A549 (cell line): ENCODE data around the gene RPS6KC1.

ENCODE experiments used
- BHLHE40 ChIP-seq: IDR thresholded peaks from 2 replicates; pipeline ENCODE4 v1.6.1; 2012; ENCODE audit warnings: low read depth, low read length, inconsistent platforms
- CBX2 ChIP-seq: fragments of 200-600 bp; sonication (generic); IDR thresholded peaks from 2 replicates; pipeline ENCODE4 v1.6.1; 2016; ENCODE audit warnings: low read depth, mild to moderate bottlenecking, borderline replicate concordance
- MAFK ChIP-seq: fragments of 450-650 bp; IDR thresholded peaks from 2 replicates; pipeline ENCODE4 v1.6.1; 2014; ENCODE audit not compliant: partially characterized antibody
- POLR2A ChIP-seq: IDR thresholded peaks from 2 replicates; pipeline ENCODE4 v1.6.1; 2012; ENCODE audit warnings: mild to moderate bottlenecking, low read length
- POLR2AphosphoS2 ChIP-seq: conservative IDR thresholded peaks from 2 replicates; pipeline ENCODE4 v1.6.1; 2012; ENCODE audit warnings: low read length, improper control_type of control experiment, inconsistent platforms
- RAD21 ChIP-seq, 2 experiments: fragments of >200 bp in 1 of 2; sonication (Bioruptor Twin) in 1 of 2; formaldehyde crosslinking in 1 of 2; IDR thresholded peaks in 1 of 2; conservative IDR thresholded peaks in 1 of 2; 2 replicates in 1 of 2; 3 replicates in 1 of 2; pipeline ENCODE4 v1.6.1; 2012 to 2018; ENCODE audit warnings: inconsistent platforms in 1 of 2
- RCOR1 ChIP-seq: fragments of 150-350 bp; IDR thresholded peaks from 2 replicates; pipeline ENCODE4 v1.6.1; 2014; ENCODE audit warnings: antibody characterized with exemption, low read length, low read depth
- RFX5 ChIP-seq: fragments of 450-650 bp; IDR thresholded peaks from 2 replicates; pipeline ENCODE4 v1.7.1; 2014; ENCODE audit warnings: antibody characterized with exemption, mild to moderate bottlenecking, moderate library complexity
- TF ChIP-seq, protein P1 (sequence below): fragments of >200 bp; sonication (Bioruptor Twin); formaldehyde crosslinking; IDR thresholded peaks from 3 replicates; pipeline ENCODE4 v1.5.1; 2016
- TF ChIP-seq, protein P2 (sequence below): IDR thresholded peaks from 2 replicates; pipeline ENCODE4 v1.6.1; 2012; ENCODE audit warnings: low read depth, borderline replicate concordance
- TF ChIP-seq, protein P3 (sequence below): fragments of 250-450 bp; sonication (Bioruptor Pico); IDR thresholded peaks from 2 replicates; pipeline ENCODE4 v1.5.0; 2021; ENCODE audit warnings: mild to moderate bottlenecking, moderate library complexity, borderline replicate concordance
- TF ChIP-seq, protein P4 (sequence below): IDR thresholded peaks from 2 replicates; pipeline ENCODE4 v1.6.1; 2012

DNA sequence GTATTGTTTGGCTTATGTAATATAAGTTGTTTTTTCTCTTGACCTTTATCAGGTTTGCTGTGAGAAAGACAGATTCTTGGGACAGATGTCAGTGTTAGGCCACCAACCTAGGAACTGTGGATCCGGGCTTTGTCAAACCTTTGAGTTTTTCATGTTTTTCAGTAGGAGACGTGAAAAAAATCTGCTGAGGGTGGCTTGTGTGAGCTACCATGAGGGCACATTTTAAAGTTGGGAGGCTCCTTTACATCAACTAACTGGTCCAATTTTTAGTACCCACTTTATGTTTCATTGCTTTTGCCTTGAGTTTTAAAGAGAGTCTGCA lies 801 bp downstream of the RPS6KC1 start:
- TF ChIP-seq, protein P1, sequence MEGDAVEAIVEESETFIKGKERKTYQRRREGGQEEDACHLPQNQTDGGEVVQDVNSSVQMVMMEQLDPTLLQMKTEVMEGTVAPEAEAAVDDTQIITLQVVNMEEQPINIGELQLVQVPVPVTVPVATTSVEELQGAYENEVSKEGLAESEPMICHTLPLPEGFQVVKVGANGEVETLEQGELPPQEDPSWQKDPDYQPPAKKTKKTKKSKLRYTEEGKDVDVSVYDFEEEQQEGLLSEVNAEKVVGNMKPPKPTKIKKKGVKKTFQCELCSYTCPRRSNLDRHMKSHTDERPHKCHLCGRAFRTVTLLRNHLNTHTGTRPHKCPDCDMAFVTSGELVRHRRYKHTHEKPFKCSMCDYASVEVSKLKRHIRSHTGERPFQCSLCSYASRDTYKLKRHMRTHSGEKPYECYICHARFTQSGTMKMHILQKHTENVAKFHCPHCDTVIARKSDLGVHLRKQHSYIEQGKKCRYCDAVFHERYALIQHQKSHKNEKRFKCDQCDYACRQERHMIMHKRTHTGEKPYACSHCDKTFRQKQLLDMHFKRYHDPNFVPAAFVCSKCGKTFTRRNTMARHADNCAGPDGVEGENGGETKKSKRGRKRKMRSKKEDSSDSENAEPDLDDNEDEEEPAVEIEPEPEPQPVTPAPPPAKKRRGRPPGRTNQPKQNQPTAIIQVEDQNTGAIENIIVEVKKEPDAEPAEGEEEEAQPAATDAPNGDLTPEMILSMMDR = no peak
- TF ChIP-seq RAD21 (conservative IDR thresholded peaks at IDR 0.05 in 1 of 2, IDR thresholded peaks at IDR 0.05 in 1 of 2) = no peak
- no peak for TF ChIP-seq POLR2A
- no peak for TF ChIP-seq POLR2AphosphoS2
- no peak for TF ChIP-seq RFX5
- TF ChIP-seq, protein P2, sequence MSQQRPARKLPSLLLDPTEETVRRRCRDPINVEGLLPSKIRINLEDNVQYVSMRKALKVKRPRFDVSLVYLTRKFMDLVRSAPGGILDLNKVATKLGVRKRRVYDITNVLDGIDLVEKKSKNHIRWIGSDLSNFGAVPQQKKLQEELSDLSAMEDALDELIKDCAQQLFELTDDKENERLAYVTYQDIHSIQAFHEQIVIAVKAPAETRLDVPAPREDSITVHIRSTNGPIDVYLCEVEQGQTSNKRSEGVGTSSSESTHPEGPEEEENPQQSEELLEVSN = no peak
- TF ChIP-seq RCOR1 = no peak
- TF ChIP-seq MAFK = no peak
- TF ChIP-seq, protein P3, sequence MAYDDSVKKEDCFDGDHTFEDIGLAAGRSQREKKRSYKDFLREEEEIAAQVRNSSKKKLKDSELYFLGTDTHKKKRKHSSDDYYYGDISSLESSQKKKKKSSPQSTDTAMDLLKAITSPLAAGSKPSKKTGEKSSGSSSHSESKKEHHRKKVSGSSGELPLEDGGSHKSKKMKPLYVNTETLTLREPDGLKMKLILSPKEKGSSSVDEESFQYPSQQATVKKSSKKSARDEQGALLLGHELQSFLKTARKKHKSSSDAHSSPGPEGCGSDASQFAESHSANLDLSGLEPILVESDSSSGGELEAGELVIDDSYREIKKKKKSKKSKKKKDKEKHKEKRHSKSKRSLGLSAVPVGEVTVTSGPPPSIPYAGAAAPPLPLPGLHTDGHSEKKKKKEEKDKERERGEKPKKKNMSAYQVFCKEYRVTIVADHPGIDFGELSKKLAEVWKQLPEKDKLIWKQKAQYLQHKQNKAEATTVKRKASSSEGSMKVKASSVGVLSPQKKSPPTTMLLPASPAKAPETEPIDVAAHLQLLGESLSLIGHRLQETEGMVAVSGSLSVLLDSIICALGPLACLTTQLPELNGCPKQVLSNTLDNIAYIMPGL (CRISPR knock-in tag) = no peak
- no peak for TF ChIP-seq CBX2
- TF ChIP-seq BHLHE40 = no peak
- TF ChIP-seq, protein P4, sequence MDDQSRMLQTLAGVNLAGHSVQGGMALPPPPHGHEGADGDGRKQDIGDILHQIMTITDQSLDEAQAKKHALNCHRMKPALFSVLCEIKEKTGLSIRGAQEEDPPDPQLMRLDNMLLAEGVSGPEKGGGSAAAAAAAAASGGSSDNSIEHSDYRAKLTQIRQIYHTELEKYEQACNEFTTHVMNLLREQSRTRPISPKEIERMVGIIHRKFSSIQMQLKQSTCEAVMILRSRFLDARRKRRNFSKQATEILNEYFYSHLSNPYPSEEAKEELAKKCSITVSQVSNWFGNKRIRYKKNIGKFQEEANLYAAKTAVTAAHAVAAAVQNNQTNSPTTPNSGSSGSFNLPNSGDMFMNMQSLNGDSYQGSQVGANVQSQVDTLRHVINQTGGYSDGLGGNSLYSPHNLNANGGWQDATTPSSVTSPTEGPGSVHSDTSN = no peak
